IPS DF 4.7 (cell line): Measurements from ENCODE around the gene MUSK.
"Not testable (repeated sequence)": the region's sequence is repeated elsewhere in the genome, so short reads cannot be mapped to it uniquely, and the experiment has no call there.

Experiments
- DNase-seq: peaks from one replicate; pipeline ENCODE4 v3.0.0-alpha.2; 2013; ENCODE audit warnings: low spot score; ENCODE audit errors: extremely low read depth

Gene MUSK

DNA sequence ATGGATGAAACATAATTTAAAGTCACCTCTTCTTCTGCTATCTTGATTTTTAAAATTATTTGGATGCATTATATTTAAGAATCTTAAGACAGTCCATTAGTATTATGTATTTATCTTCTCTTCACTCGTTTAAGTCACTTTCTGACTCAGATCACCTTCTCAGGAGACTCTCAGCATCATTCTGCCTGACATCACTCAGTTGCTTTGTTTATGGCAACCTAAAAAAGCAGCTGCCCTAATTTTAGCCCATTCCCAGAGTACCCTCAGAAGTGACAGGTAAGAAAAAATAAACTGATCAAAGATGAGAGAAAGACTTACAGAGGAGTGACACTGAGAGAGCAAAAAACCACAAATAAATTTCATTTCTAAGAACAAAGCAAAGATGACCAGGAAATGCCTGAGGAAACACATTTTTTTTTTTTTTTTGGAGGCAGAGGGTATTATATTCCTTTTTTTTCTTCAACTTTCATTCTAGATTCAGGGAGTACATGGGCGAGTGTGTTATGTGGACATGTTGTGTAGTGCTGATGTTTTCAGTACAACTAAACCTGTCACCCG is 140.5 kb downstream of the MUSK start:
- no peak for DNase-seq

DNA sequence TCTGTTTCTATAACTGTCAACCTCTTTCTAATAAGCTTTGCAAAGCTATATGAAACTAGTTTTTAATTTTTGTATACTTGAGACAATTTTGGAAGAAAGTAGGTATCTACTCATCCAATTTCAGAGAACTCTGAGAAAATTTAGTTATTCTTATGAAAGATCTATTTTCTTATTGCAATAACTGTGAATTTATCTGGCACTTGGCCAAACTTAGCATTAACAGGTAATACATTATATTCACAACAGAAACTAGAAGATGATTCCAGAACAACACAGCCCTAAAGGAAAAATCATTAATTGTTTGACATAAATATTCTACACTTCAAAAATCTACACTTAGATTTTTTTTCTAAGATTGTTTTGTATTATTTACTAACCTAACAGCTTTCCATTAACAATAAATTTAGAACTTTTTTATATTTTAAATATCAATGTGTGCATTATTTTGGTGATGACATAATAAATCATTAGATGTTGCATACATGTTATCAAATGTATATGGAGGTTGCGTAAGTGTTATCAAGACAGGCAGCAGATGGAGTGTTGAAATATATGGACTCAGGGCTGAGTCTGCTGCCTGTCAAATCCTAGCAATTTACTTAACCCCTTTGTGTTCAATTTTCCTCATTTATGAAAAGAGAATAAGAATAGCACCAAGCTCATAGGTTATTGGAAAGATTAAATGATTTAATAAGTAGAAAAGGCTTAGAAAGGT is 141.8 kb downstream of the MUSK start:
- no peak for DNase-seq

DNA sequence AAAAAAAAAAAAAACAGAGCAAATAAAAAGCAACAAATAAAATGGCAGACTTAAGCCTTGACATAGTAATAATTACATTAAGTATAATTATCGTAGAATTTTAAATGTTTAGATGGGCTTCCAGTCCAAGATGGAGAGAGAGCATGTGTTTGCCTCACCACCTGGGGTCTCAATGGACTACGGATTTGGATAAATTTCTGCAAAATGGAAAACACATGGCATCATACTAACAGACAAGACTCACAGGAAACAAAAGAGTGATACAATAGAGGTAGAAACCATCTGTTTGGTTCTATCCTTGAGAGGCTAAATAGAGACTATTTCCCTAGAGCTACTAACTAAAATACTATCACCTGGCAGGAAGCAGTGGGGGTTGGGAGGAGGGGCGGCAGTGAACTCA is 144.3 kb downstream of the MUSK start:
- no peak for DNase-seq

DNA sequence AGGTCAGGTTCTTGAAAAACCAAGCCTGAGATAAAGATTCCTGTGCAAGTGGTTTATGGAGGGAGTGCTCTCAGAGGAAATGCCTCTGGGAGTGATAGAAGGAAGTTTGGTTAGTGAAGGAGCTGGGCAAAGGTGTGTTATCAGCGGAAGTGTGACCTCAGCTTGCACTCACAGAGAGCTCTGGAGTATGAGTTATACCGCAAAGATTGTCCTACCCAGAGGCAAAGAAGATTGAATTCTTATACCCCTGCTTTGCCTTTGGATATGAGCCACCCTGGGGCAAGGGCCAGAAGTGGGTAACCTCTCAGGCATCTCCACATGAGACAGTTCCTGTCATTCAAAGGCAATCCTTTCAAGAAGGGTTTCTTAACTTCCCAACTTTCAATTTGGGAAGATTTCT is 145.6 kb downstream of the MUSK start:
- no peak for DNase-seq

DNA sequence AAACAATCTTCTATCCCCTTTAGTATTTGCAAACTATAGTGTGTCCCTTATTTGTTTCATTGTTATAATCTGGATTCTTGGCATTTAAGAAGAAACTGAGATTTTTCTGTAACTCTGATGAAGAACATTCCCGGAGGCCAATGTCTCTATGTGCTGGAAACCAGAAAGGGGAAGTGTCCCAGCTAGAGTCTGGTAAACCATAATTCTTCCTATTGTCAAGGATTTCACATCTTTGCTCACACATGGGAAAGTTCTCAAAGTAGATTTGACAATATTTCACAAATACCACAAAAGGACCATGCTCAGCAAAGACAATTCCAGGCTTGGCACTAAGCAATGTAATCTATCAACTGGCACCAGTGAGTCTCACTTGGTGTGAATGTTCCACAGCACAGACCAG is 146.8 kb downstream of the MUSK start:
- no peak for DNase-seq

DNA sequence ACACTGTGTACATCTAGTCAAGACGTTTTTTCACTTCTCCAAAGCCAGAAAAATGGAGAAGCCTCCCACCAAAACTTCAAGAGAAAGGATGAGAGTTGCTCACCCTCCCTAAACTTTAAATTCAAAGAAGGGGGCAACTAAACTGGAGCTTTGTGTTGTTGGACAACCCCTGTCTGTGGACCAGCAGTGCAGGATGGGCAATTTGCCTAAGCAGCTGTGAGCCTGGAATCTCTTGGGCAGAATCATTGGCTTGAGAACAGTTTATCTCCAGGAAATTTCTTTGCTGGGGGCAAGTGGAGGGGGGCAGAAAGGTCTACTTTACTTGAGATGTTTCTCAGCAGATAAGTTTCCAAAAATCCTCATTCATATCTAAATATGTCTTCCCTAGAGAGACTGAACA is 151.8 kb downstream of the MUSK start:
- DNase-seq: no peak

DNA sequence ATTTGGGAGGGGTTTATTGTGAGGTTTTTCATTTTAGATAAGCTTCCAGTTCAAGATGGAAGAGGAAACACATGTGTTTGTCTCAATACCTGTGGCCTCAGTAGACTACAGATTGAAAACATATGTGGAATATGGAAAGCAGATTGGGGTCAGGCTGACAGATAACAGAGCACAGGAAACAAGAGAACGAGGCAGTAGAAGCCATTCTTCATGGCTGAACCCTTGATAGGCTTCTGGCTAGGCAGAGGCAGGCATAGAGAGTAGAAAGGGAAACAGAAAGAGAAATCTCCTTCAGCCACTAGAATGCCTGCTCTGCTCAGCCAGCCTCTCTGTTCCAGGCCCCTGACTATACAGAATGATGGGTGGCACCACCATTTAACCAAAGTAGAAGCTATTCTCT is 152.5 kb downstream of the MUSK start:
- no peak for DNase-seq

DNA sequence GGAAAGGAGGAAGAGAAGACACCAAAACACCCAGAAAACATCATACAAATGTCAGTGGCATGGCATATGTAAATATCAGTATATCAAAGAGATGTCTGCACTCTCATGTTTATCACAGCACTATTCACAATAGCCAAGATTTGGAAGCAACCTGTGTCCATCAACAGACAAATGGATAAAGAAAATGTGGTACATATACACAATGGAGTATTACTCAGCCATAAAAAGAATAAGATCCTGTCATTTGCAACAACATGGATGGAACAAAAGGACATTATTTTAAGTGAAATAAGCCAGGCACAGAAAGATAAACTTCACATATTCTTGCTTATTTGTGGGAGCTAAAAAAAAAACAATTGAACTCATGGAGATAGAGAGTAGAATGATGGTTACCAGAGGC is 156.5 kb downstream of the MUSK start:
- DNase-seq: not testable (repeated sequence)

DNA sequence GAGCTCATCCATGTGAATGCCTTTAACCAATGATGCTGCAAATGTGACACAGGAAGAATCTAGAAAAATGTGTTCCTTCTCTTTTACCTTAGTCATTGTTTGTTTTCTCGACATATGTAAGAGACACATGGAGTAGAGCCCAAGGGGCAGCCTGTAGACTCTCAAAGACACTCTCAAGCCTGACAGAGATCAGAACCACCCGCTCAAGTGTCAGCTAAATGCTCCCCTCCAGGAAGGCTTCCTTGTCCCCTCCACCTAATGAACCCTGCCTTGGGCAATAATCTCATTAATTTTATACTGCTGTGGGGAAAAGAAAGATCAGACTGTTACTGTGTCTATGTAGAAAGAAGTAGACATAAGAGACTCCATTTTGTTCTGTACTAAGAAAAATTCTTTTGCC is 157.4 kb downstream of the MUSK start:
- DNase-seq: no peak

DNA sequence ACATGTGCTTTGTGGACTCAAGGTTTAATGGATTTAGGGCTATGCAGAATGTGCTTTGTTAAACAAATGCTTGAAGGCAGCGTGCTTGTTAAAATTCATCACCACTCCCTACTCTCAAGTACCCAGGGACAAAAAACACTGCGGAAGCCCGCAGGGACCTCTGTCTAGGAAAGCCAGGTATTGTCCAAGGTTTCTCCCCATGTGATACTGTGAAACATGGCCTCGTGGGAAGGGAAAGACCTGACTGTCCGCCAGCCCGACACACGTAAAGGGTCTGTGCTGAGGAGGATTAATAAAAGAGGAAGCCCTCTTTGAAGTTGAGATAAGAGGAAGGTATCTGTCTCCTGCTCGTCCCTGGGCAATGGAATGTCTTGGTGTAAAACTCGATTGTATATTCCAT is 157.8 kb downstream of the MUSK start:
- not testable (repeated sequence) for DNase-seq

DNA sequence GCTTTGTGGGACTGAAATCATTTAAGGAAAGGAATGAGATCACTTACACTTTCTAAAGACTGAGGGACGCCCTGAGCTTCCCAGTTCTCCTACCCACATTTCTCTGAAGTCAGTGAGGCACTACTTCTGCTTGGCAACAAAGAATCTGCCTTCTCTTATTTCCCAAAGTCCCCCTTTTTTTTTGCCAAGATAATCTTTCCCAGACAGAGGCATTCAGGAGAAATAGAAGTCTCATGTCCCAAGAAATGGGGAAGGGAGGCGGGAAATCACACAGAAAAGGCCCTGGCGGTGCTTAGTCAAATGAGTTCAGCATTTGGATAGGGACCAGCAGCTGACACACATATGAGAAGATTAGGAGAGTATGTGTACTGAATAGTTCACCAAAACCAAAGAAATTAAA is 159.7 kb downstream of the MUSK start:
- DNase-seq: no peak

DNA sequence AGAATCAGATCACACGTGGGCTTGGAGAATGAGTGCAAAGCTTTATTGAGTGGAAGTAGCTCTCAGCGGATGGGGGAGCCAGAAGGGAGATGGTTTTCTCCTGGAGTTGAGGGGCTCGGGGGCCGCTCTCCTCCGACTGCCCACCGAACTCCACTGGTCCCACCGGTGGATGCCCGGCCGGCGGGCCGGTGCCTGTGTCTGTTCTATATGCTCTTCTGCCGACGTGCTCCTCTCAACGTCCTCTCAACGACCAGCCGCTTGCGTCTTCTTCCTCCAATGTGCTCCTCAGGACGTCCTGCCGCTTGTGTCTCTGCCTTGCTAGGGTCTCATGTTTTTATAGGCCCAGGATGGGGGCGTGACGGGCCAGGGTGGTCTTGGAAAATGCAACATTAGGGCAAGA is 161.9 kb downstream of the MUSK start:
- no peak for DNase-seq

DNA sequence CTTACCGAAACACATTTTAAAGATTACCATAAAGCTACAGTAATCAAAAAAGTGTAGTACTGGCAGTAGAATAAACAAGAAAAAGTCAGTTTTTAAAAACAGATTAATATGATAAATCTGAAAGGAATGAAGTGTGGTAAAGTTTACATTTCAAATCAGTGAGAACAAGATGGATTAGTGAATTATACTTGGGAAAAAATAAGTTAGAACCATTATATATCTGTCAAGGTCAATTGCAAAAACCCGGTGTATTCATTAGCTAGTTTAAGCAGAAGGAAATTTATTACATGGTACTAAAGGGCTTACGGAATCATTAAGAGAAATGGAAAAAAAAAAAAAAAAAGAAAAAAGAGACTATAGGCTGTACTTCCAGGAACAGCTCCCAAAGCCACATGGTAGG is 164.3 kb downstream of the MUSK start:
- DNase-seq: no peak

DNA sequence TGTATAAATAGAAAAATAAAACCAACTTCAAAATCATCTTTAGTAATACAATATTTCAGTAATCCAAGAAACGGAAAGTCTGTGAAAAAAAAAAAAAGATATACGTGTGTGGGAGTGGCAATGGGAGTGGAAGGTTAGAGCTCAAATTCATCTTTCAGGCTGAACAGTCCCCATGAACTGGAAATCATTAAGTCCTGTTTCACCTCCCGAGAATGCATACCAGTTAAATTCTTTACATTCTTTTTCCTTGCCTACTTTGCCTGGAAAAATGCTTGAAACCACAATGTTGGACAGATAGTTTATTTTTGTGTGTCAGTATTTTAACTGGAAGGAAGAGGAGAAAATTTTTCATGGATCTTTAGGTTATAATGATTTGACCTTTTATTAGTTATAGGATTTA is 166.8 kb downstream of the MUSK start:
- no peak for DNase-seq

DNA sequence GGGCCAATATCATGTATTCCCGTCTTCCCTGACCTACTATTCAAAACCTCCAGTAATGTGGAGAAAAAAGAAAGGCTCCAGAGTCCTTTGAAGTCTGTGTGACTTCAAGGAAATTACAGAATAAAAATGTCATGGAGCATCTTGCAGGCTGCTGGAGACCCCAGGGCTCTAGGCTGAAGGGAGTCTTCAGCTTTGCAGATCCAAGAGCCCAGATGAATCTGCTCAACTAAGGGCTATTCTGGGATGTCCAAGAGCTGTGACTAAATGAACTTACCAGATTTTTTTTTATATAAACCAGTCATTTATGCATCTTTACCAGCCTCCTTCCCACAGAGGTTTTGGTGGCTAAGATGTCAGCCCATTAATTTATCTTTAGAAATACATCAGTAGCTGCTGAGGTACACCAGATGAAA is 167.3 kb downstream of the MUSK start:
- DNase-seq: no peak

DNA sequence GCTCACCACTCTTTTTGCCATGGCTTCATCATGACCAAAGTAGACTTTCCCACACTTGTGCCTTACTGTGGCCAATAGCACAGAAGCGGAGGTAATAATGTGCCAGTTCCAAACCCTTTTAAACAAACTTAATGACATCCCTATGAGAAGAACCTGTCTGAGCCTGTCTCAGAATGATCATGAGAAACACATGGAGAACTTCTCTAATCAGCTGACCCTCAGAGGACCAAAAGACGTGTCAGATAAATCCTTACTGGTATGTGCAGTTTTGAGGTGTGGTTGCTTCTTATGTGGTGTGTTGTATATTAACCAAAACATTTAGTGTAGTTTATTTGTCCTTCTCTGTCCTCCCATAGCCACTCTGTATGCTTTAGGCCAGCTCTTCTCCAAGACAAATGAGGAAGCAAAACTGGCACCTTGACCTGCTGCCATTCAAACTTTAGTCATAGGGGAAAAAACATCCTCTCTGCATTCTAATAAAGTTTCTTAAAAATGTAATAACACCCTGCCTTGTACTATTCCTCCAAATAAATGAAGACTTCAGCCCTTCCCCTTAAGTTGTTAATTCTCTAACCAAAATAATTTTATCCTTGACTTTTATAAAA is 168.9 kb downstream of the MUSK start:
- no peak for DNase-seq

DNA sequence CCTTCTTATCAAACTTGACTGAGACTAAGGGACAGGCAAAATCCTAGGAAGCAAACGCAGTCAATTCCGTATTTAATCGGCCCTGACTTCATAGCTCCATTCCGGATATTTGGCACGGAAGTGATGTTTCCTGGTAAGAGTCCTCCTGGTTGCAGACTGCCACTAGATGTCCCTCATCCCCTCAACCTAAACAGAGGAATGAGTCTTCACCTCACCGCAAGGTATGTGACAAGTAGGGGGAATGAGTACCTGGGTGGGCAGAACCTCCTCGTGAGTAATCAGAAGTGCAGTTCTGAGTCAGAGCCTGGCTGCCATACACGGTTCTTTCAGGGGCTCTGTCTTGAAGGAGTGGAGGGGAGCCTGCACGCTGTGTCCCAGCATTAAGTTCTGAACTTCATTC is 173.6 kb downstream of the MUSK start:
- no peak for DNase-seq

DNA sequence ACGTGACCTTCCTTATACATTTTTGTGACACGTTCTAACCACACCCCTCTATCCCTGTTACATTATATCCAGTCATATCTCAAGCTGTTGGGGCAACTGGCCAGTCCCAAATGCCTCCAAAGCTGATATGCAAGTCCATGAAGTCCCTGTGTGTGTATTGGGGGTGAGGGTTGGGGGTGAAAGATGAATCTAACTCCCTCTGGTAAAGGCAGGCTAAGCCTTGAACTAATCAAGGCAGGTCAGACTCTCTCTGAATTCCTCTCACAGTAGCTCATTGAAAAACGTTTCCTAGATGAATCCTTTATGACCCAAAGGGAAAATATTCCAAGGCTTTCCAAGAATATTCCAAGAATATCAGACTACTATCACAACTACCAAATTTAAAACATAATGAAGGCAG is 174.4 kb downstream of the MUSK start:
- DNase-seq: no peak

DNA sequence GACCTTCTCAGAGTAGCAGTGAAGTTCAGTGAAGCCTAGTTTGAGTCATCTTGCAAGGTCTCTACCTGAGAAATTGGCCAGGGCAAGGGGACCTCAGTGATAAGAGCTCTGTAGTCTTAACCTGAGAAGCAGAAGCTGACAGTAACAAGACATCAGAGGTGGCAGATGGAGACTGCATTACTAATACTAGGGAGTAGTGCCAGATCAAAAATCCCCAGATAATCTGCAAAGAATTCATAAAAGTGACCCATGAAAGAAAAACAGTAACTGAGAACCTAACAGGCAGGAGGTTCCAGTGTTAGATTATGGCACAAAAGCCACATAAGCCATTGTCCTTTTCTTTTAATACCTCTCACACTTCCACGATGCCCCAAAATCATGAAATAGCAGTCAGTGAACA is 175.5 kb downstream of the MUSK start:
- DNase-seq: no peak

DNA sequence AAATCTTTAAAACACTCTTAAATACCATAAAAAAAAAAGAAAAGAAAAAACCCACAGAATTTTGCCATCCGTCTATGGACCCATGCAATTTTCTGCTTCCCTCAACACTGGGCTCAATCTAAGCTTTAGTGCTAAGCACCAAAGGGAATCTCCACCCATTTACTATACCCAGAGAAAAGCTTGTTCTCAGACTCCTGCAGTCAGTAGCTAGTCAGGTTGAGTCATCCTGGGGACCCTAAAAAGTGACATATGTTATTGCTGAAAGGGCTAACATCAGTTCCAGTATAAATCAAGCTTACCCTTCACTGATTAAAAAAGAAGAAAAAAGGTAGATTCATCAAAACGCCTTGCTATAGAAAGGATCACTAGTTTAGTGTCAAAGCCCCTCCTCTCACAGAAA is 177.6 kb downstream of the MUSK start:
- DNase-seq: no peak

DNA sequence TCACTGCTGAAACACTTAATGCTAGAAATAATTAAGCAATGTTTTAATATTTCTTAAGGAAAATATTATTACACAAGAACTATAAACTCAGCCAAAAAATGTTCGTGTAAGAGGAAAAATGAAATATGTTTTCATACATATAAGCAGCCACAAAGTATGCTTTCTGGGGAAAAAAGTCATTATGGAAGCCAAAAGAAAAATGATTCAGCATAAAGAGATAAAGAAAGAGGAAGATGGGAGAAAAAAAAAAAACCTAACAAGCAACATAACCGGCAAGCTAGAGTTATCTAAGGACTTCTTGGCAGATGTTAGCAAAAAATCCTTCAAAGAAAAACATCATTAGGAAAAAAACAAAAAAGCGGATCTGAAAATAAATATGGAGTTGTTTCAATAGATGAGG is 179.1 kb downstream of the MUSK start:
- no peak for DNase-seq

DNA sequence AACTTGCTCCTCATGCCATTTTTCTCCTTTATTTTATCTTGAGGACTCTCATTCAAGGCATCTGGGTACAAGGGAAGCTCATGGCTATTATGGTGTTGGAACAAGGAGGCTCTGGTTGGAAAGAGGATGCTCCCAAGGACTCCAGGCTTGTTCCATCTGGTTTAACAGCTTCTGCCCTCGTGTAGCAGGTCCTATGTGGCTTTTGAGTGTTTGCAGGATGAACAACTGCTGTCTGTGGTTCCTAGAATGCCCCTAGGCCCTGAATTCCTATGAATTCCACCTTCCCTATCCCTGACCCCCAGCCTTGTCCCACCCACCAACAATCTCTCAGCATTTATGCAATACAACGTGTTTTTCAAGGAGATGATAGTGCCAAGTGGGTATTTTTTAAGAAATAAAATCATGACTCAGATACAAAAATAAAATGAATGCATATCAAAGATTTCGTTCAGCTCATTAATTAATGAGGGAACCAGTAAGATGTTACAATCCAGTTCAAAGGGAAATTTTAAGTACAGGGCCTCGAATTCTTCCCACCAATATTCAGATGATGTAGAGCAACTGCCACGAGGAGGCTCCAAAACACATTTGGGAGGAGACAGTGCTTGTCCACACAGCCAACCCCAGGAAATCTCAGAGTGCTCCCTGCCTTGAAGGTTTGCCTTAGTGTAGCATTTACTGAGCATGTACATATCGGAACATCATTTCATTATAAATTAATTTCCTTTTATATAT is 182.0 kb downstream of the MUSK start:
- DNase-seq: no peak
